Astrocyte (in vitro differentiated cells and primary cell): ENCODE data around the gene NCK2. TPM values are rescaled to one million over a fixed set of nuclear protein-coding genes. Genes with fewer than 3 reads are reported as not detected.

Source experiments
- DNase-seq: peaks from one replicate; pipeline ENCODE4 v3.0.0-alpha.2; 2010; ENCODE audit warnings: low read depth
- FAIRE-seq: peaks from 2 replicates; lab custom pipeline; 2011; peaks lifted over from hg19 to GRCh38; lab: Jason Lieb, UNC
- H2AFZ ChIP-seq: 2 replicates; pipeline ENCODE4 v1.6.0; 2012; ENCODE audit warnings: low read depth, low read length, inconsistent platforms
- H3K27ac ChIP-seq: 2 replicates; pipeline ENCODE4 v1.5.1; 2011; ENCODE audit warnings: low read depth, low read length, inconsistent platforms
- H3K27me3 ChIP-seq: 2 replicates; pipeline ENCODE4 v1.6.0; 2011; ENCODE audit warnings: low read length, inconsistent platforms; ENCODE audit not compliant: insufficient read depth
- H3K36me3 ChIP-seq: 2 replicates; pipeline ENCODE4 v1.5.1; 2011; ENCODE audit warnings: low read length, inconsistent platforms; ENCODE audit not compliant: insufficient read depth
- H3K4me1 ChIP-seq: 2 replicates; pipeline ENCODE4 v1.5.1; 2011; ENCODE audit warnings: low read length, inconsistent platforms; ENCODE audit not compliant: insufficient read depth
- H3K4me2 ChIP-seq: 2 replicates; pipeline ENCODE4 v1.6.0; 2012; ENCODE audit warnings: low read length, inconsistent platforms
- H3K4me3 ChIP-seq: 2 replicates; pipeline ENCODE4 v1.5.1; 2011; ENCODE audit warnings: low read depth, mild to moderate bottlenecking, low read length, inconsistent platforms; ENCODE audit not compliant: insufficient read depth
- H3K79me2 ChIP-seq: 2 replicates; pipeline ENCODE4 v1.6.0; 2012; ENCODE audit warnings: mild to moderate bottlenecking, low read length, inconsistent platforms; ENCODE audit not compliant: insufficient read depth
- H3K9ac ChIP-seq: 2 replicates; pipeline ENCODE4 v1.6.0; 2012; ENCODE audit warnings: mild to moderate bottlenecking, low read length, inconsistent platforms
- H3K9me3 ChIP-seq: 2 replicates; pipeline ENCODE4 v1.5.1; 2012; ENCODE audit warnings: low read depth, mild to moderate bottlenecking, low read length, inconsistent platforms; ENCODE audit not compliant: insufficient read depth
- H4K20me1 ChIP-seq: 2 replicates; pipeline ENCODE4 v1.6.0; 2012; ENCODE audit warnings: low read length, inconsistent platforms; ENCODE audit not compliant: insufficient read depth
- H3K27ac Mint-ChIP-seq: one replicate; pipeline ENCODE4 v1.8.0; 2021; ENCODE audit warnings: mild to moderate bottlenecking, mixed read lengths; ENCODE audit not compliant: unreplicated experiment
- H3K27me3 Mint-ChIP-seq: one replicate; pipeline ENCODE4 v1.8.0; 2021; ENCODE audit warnings: low read depth, mixed read lengths; ENCODE audit not compliant: unreplicated experiment
- H3K36me3 Mint-ChIP-seq: one replicate; pipeline ENCODE4 v1.8.0; 2021; ENCODE audit warnings: low read depth, mixed read lengths; ENCODE audit not compliant: unreplicated experiment
- H3K4me1 Mint-ChIP-seq: one replicate; pipeline ENCODE4 v1.8.0; 2021; ENCODE audit warnings: low read depth, mixed read lengths; ENCODE audit not compliant: unreplicated experiment
- H3K4me3 Mint-ChIP-seq: one replicate; pipeline ENCODE4 v1.8.0; 2021; ENCODE audit warnings: mild to moderate bottlenecking, moderate library complexity, mixed read lengths; ENCODE audit not compliant: unreplicated experiment
- H3K9me3 Mint-ChIP-seq: one replicate; pipeline ENCODE4 v1.8.0; 2021; ENCODE audit warnings: mild to moderate bottlenecking, mixed read lengths; ENCODE audit not compliant: unreplicated experiment
- EZH2 ChIP-seq: IDR thresholded peaks from 2 replicates; pipeline ENCODE4 v1.6.1; 2012; ENCODE audit warnings: mild to moderate bottlenecking, low read length, inconsistent platforms; ENCODE audit not compliant: insufficient read depth
- total RNA-seq: library from RNA; stranded (reverse); gene quantifications from 2 replicates; pipeline ENCODE4 v1.2.1, GENCODE V29; 2021
- TF ChIP-seq, protein P1 (sequence below): IDR thresholded peaks from 2 replicates; pipeline ENCODE4 v1.5.1; 2011; ENCODE audit warnings: low read depth, mild to moderate bottlenecking, inconsistent platforms, low read length, moderate library complexity; ENCODE audit not compliant: insufficient read depth

The NCK2 gene
- total RNA-seq, 1 donor from 2014 or later: 61.6 TPM

DNA sequence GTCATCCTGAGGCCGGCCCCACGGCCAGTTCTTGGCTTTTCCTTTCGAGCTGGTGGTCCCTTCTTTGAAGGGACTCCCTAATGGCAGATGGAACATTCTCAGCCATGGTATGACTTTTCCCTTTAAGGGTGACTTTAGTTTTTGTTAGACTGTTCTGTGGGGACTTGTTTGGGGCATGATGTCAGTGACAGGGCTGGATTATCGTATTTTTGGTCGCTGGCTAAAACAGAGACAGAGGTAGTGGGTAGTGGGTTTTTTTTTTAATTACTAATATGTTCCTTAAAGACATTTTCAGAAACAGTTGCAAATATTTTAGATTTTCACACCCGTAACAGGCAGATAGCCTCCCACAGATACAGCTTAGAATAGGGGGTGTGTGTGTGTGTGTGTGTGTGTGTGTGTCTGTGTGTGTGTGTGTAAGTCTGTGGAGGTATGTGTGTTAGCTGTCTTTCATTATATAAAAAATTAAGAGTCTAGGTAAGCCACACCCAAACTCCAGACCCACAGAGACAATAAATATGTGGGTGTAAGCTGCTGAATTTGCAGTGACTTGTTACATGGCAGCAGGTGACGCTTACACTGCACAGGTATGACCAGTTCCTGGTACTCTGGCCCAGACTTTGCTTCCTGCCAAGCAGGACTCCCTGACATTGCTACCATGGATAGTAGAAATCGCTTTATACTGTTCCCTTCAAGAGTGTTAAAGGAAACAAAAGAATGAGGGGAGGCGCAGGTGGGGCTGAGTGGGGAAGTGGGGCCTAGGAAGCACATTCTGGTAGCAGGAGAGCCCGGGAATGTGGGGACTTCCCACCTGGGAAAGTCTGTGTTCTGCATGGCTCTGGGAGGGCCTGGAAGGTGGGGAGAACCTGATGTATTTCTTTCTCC, 20.9 kb downstream of the NCK2 start:
- Mint-ChIP-seq H3K27ac (no peak overlapping the region), H3K4me1 (peaks cover 39% of the 10 kb centered on the region), H3K27me3 (no peaks in the 10 kb centered on the region), H3K9me3 (no peaks in the 10 kb centered on the region), H3K36me3 (peaks cover 3% of the 10 kb centered on the region), H3K4me3 (no peak overlapping the region)
- peaks cover 15% of the 10 kb centered on the region for H3K4me1 ChIP-seq
- H2AFZ ChIP-seq: no peak overlapping the region
- H3K9me3 ChIP-seq: no peaks in the 10 kb centered on the region
- H3K27ac ChIP-seq: no peak overlapping the region
- peaks cover 83% of the 10 kb centered on the region for H4K20me1 ChIP-seq
- no peaks in the 10 kb centered on the region for H3K27me3 ChIP-seq
- DNase-seq: no peak
- FAIRE-seq: no peak
- H3K79me2 ChIP-seq: peaks cover 93% of the 10 kb centered on the region
- H3K9ac ChIP-seq: no peak overlapping the region
- H3K4me2 ChIP-seq: no peak overlapping the region
- no peak for TF ChIP-seq EZH2
- TF ChIP-seq, protein P1, sequence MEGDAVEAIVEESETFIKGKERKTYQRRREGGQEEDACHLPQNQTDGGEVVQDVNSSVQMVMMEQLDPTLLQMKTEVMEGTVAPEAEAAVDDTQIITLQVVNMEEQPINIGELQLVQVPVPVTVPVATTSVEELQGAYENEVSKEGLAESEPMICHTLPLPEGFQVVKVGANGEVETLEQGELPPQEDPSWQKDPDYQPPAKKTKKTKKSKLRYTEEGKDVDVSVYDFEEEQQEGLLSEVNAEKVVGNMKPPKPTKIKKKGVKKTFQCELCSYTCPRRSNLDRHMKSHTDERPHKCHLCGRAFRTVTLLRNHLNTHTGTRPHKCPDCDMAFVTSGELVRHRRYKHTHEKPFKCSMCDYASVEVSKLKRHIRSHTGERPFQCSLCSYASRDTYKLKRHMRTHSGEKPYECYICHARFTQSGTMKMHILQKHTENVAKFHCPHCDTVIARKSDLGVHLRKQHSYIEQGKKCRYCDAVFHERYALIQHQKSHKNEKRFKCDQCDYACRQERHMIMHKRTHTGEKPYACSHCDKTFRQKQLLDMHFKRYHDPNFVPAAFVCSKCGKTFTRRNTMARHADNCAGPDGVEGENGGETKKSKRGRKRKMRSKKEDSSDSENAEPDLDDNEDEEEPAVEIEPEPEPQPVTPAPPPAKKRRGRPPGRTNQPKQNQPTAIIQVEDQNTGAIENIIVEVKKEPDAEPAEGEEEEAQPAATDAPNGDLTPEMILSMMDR: no peak
- no peaks in the 10 kb centered on the region for H3K36me3 ChIP-seq
- H3K4me3 ChIP-seq: no peak overlapping the region

DNA sequence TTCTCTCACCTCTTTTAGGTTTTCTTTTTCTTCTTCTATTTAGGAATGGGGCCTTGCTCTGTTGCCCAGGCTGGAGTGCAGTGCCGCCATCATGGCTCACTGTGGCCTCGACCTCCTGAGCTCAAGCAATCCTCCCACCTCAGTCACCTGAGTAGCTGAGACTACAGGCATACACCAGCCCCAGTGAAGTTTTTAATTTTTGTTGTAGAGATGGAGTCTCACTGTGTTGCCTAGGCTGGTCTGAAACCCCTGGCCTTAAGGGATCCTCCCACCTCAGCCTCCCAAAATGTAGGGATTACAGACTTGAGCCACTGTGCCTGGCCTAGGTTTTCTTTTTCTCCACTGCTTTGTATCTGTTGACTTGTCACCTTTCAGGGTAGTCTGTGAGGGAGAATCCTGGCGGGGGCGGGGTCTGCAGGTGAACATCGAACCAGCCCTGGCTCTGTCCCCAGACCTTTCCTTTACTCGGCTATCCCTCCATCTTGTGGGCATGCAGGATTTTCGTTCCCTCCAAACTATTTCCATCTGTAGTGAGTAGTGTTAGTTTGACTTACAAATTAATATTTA, 21.7 kb downstream of the NCK2 start:
- Mint-ChIP-seq H3K27ac (no peak overlapping the region), H3K9me3 (no peaks in the 10 kb centered on the region), H3K4me3 (no peak overlapping the region), H3K4me1 (peaks cover 36% of the 10 kb centered on the region), H3K27me3 (no peaks in the 10 kb centered on the region), H3K36me3 (peaks cover 3% of the 10 kb centered on the region)
- Histone ChIP-seq H4K20me1 (peaks cover 80% of the 10 kb centered on the region), H3K36me3 (no peaks in the 10 kb centered on the region), H3K9ac (no peak overlapping the region), H3K27me3 (no peaks in the 10 kb centered on the region), H3K4me3 (no peak overlapping the region), H3K79me2 (peaks cover 89% of the 10 kb centered on the region), H3K27ac (no peak overlapping the region), H2AFZ (no peak overlapping the region), H3K9me3 (no peaks in the 10 kb centered on the region), H3K4me2 (no peak overlapping the region), H3K4me1 (peaks cover 15% of the 10 kb centered on the region)
- TF ChIP-seq, protein P1: no peak
- TF ChIP-seq EZH2: no peak
- DNase-seq (no peak), FAIRE-seq (no peak)
